ENCODE data around the gene CRACDL.

DNA sequence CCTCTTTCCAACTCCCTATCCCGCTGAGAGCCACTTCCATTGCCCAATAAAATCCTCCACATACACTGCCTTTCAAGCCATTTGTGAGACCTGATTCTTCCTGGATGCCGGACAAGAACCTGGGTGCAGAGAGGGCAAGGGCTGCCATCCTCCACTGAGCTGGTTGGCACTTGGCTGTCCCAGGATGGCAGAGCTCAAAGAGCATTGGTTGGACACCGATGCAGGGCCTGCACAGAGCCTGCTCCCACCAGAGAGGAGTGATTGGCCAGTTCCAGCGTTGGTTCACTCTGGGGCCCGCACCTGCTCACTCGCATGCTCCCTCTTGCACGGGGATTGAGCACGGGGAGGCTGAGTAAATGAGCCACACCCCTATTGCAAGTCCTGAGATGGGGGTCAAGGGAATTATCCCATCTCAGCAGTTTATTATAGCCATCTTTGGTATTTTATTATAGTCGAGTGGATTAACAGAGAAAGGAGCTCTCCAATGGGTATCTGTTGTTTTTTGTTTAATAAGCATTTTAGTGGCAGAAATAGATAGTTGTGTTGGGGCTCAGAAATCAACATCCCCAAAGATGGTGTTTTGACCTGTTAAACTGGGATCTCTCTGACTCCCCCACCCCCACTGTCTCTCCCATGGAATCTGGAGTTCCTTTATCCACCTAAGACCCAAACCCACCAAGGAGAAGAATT is 185.3 kb downstream of the CRACDL start:
- TF ChIP-seq, protein P1, sequence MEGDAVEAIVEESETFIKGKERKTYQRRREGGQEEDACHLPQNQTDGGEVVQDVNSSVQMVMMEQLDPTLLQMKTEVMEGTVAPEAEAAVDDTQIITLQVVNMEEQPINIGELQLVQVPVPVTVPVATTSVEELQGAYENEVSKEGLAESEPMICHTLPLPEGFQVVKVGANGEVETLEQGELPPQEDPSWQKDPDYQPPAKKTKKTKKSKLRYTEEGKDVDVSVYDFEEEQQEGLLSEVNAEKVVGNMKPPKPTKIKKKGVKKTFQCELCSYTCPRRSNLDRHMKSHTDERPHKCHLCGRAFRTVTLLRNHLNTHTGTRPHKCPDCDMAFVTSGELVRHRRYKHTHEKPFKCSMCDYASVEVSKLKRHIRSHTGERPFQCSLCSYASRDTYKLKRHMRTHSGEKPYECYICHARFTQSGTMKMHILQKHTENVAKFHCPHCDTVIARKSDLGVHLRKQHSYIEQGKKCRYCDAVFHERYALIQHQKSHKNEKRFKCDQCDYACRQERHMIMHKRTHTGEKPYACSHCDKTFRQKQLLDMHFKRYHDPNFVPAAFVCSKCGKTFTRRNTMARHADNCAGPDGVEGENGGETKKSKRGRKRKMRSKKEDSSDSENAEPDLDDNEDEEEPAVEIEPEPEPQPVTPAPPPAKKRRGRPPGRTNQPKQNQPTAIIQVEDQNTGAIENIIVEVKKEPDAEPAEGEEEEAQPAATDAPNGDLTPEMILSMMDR (IDR thresholded peaks at IDR 0.05), result no peak
- TF ChIP-seq ZFX (IDR thresholded peaks at IDR 0.05; ENCODE audit: borderline replicate concordance), result no peak
